ENCODE results near the gene TRIM16. TPM values are rescaled to one million over a fixed set of nuclear protein-coding genes. Genes with fewer than 3 reads are reported as not detected.

Gene TRIM16
- total and polyA plus RNA-seq, 9 of the 15 experiments (the other 6 are each of a cell fraction or from before 2014, with no cell fraction given), result 3.5 to 9.2 (median 8.2) TPM

GRCh38 chr17:15657868-15658267 is 26.2 kb downstream of the TRIM16 start:
- H2AFZ ChIP-seq (ENCODE audit: low read depth, low read length), result no peak overlapping the region
- H3K9me3 ChIP-seq (replicated peaks; ENCODE audit: control insufficient read depth, insufficient read depth, low read depth, low read length), result no peaks in the 10 kb centered on the region
- peaks cover 2% of the 10 kb centered on the region; the same call in 1 of the 3 replicates for H3K36me3 ChIP-seq (ENCODE audit: control insufficient read depth, insufficient read depth, low read length)
- intact Hi-C loops (cut with micrococcal nuclease), result no loop called here
- H3K4me1 ChIP-seq (replicated peaks in 1 of 2; ENCODE audit: control insufficient read depth in 2 of 2, insufficient read depth in 2 of 2, low read length in 2 of 2), result no peaks in the 10 kb centered on the region
- no TSS peak for BruUV-seq (replicated peaks)
- no peak overlapping the region for H3K4me2 ChIP-seq (ENCODE audit: insufficient read depth, low read length)
- no peaks in the 10 kb centered on the region for H4K20me1 ChIP-seq (replicated peaks; ENCODE audit: control insufficient read depth, insufficient read depth, low read length)
- no peaks in the 10 kb centered on the region for H3K79me2 ChIP-seq (ENCODE audit: control insufficient read depth, insufficient read depth, low read length)
- FAIRE-seq (no peak), ATAC-seq (no peak), DNase-seq (ENCODE audit: extremely low read depth in 1 of 4, low spot score in 3 of 4) (no peak)
- in situ Hi-C loops (cut with MboI), result no loop called here
- no peak overlapping the region for H3K27ac ChIP-seq (ENCODE audit: extremely low read depth, low read depth, low read length)
- ChIA-PET POLR2A (no interaction called here), CTCF (ENCODE audit: low intra/inter-chr PET ratio) (no interaction called here)
- H3K9me1 ChIP-seq (ENCODE audit: control insufficient read depth, insufficient read depth, low read length), result no peaks in the 10 kb centered on the region
- no peak overlapping the region for H3K4me3 ChIP-seq
- no peak overlapping the region for H3K9ac ChIP-seq (ENCODE audit: insufficient read depth in 1 of 2, low read depth in 2 of 2, low read length in 2 of 2)
- H3K27me3 ChIP-seq (ENCODE audit: control insufficient read depth in 2 of 2, insufficient read depth in 2 of 2, low read length in 2 of 2), result no peaks in the 10 kb centered on the region
- TF ChIP-seq, protein P1, sequence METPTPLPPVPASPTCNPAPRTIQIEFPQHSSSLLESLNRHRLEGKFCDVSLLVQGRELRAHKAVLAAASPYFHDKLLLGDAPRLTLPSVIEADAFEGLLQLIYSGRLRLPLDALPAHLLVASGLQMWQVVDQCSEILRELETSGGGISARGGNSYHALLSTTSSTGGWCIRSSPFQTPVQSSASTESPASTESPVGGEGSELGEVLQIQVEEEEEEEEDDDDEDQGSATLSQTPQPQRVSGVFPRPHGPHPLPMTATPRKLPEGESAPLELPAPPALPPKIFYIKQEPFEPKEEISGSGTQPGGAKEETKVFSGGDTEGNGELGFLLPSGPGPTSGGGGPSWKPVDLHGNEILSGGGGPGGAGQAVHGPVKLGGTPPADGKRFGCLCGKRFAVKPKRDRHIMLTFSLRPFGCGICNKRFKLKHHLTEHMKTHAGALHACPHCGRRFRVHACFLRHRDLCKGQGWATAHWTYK (CRISPR knock-in tag; IDR thresholded peaks at IDR 0.05), result no peak
- TF ChIP-seq POU5F1 (IDR thresholded peaks at IDR 0.05; ENCODE audit: borderline replicate concordance, low read depth, low read length, partially characterized antibody), result no peak
- TF ChIP-seq ASH1L (IDR thresholded peaks at IDR 0.05; ENCODE audit: borderline replicate concordance, low read depth, partially characterized antibody), result no peak
- TF ChIP-seq HCFC1 (IDR thresholded peaks at IDR 0.05; ENCODE audit: low read depth, low read length), result no peak
- TF ChIP-seq ARID3A (IDR thresholded peaks at IDR 0.05; ENCODE audit: borderline replicate concordance, low read depth, low read length), result no peak
- no peak for TF ChIP-seq HDAC8 (tag; IDR thresholded peaks at IDR 0.05)
- TF ChIP-seq, protein P2, sequence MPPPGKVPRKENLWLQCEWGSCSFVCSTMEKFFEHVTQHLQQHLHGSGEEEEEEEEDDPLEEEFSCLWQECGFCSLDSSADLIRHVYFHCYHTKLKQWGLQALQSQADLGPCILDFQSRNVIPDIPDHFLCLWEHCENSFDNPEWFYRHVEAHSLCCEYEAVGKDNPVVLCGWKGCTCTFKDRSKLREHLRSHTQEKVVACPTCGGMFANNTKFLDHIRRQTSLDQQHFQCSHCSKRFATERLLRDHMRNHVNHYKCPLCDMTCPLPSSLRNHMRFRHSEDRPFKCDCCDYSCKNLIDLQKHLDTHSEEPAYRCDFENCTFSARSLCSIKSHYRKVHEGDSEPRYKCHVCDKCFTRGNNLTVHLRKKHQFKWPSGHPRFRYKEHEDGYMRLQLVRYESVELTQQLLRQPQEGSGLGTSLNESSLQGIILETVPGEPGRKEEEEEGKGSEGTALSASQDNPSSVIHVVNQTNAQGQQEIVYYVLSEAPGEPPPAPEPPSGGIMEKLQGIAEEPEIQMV (tag; conservative IDR thresholded peaks at IDR 0.05; ENCODE audit: low read depth), result no peak

Measured in K562 (cell line).